GM21526 (cell line): Measurements from ENCODE around the gene PITPNC1.
"Not testable (repeated sequence)": the region's sequence is repeated elsewhere in the genome, so short reads cannot be mapped to it uniquely, and the experiment has no call there.

ENCODE experiments used
- ATAC-seq: cut with Tn5 transposase; IDR thresholded peaks from one replicate; pipeline ENCODE4 v1.9.1; 2021; ENCODE audit warnings: moderate library complexity; ENCODE audit not compliant: unreplicated experiment, low FRiP score

The PITPNC1 gene

GRCh38 chr17:67452681-67453554 lies 75.8 kb downstream of the PITPNC1 start:
- ATAC-seq, result no peak

DNA sequence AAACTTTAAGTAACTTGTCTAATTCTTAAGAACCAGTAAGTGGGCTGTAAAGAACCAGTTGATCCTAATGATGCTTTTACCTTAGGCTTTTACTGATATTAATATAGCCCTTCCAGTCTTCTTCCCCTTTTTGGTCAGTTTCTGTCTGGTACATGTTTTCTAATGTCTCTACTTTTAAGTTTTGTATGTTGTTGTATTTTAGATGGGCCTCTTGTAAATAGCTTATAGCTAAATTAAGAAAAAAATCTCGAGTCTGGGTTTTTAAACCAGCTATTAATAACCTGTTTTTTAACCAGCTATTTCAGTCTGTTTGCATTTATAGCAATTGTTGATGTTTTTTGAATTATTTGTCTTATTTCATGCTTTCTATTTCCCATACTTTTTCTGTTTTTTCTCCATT lies 79.0 kb downstream of the PITPNC1 start:
- no peak for ATAC-seq

DNA sequence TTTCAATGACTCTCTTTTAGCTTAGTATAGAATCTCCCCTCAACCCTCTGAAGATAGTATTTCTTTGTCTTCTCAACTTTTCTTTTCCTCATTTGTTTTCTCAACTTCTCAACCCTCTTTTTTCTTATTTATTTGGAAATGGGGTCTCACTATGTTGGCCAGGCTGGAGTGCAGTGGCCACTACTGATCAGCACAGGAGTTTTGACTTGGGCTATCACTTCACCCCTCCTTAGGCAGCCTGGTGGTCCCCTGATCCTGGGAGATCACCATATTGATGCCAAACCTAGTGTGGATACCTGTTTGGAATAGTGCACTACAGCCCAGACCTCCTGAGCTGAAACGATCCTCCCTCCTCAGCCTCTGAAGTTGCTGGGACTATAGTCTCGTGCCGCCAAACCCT lies 79.8 kb downstream of the PITPNC1 start:
- ATAC-seq, result no peak

DNA sequence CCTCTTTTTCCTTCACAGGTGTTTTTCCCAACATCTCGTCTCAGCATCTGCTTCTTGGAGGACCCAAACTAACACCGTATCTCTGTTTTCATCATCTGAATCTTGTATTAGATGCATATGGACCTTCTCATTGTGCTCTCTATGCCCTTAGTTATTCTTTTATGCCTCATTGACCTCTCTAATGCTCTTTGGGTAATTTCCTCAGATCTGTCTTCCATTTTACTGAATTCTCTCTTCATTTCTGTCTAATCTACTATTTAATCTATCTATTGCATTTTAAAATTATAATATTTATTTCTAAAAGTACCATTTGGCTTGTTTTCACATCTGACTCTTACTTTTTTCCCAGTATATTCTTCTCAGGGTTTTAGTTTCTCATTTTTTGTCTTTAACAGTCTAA lies 81.1 kb downstream of the PITPNC1 start:
- ATAC-seq, result no peak

DNA sequence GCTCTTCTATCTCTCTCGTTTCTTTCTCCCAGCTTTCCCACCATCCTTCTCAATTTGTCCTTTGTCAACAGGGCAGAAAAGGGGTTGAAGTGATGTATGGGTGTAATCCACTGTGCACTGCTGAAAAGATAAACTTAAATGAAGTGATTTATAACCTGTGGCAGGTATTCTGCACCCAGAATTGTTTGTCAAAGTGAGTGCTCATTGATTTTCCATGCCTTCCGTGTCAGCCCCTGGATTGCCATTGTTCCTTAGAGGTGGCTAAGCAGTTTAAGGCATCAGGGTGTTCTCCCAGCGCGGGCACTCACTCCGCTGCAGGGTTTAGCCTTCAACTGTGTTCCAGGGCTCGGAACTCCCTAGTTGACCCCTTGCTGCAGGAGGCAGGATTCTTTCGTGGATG lies 82.9 kb downstream of the PITPNC1 start:
- no peak for ATAC-seq

- no peak for ATAC-seq
These were observed 84.2 kb downstream of the PITPNC1 start for GRCh38 chr17:67461228-67461780.

- ATAC-seq, result no peak
These were observed 84.8 kb downstream of the PITPNC1 start for GRCh38 chr17:67461876-67462275.

DNA sequence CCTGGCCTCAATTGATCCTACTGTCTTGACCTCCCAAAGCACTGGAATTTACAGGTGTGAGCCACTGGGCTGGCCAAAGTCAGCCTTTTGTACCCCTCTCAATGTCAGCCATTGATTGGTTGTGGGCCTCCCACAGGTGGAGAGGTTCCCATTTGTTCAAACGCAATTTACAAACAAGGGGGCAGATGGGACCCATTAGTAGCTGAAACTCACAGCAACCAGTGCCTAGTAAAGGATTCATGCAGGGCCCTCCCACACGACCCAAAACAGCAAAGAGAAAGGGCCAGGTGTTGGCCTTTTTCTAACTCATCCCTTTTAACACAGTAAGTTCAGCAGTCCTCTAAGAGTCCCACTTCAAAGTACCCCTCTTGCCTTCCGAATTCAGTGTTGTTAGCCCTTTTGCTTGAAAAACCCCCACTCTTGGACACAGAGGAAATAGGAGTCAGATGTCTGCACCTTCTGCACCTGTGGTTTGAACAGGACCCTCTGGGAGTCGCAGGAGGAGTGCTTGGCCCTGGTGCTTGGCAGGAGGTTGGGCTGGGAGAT lies 89.2 kb downstream of the PITPNC1 start:
- no peak for ATAC-seq

- ATAC-seq, result no peak
These were observed 90.7 kb downstream of the PITPNC1 start for GRCh38 chr17:67467500-67468455.

- ATAC-seq, result no peak
These were observed 92.3 kb downstream of the PITPNC1 start for GRCh38 chr17:67469208-67469980.

GRCh38 chr17:67470163-67470562 lies 93.1 kb downstream of the PITPNC1 start:
- no peak for ATAC-seq

GRCh38 chr17:67471118-67471517 lies 94.0 kb downstream of the PITPNC1 start:
- ATAC-seq, result no peak

GRCh38 chr17:67472606-67473005 lies 95.5 kb downstream of the PITPNC1 start:
- ATAC-seq, result not testable (repeated sequence)

DNA sequence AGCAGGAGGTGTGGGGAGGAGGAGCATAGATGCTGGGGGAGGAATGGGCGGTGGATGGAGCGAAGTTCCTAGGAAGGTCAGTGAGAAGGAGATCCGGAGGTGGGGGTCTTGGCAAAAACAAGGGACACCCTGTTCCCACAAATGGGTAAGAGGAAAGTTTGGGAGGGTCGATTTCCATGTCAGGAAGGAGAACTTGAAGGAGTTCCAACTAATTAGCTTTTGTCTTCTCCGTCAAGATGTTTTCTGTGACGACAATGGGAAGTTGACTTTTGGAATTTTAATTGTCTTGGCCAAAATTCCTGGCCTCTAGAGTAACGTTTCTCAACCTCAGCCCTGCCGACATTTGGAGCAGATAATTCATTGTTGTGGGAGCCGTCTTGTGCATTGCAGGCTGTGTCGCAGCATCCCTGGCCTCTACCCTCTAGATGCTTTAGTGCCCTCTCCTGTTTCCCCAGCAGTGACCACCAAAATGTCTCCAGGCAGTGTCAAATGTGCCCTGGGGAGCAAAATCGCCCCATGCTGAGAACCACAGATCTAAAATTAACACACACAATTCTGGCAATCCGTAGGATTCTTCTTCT lies 97.1 kb downstream of the PITPNC1 start:
- no peak for ATAC-seq

GRCh38 chr17:67475161-67475937 lies 98.3 kb downstream of the PITPNC1 start:
- peak; percentile 65 for ATAC-seq

- no peak for ATAC-seq
These were observed 99.8 kb downstream of the PITPNC1 start for GRCh38 chr17:67476787-67477335.

GRCh38 chr17:67477687-67478086 lies 100.6 kb downstream of the PITPNC1 start:
- ATAC-seq, result no peak

DNA sequence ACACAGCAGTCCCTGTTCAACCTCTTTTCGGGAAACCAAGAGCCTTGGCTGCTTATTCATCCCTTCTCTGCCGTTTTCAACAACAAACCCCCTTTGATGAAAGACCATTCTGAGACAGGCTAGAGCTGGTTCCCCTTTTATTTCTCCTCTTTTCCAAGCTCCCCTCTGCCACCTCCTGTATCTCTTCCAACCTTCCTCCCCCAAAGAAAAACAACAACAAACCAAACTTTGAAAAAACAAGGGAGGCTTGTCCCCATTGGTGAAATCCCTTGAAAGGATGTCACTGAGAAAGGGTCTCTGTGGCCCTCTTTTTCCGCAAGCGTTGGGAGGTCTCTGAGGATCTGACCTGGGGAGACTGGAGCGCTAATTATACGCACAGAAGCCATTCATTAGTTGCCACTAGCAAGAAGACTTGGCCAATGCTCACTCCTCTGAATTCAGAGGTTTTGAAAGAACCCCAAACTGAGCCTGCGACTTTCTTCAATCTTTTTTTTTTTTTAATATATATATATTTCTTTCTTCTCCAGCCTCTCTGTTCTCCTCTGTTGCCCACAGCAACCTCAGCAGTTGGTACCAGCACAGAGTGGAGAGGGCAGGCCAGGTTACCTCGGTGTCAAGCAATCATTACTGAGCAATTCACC lies 101.4 kb downstream of the PITPNC1 start:
- no peak for ATAC-seq
